HEK293T (cell line): Measurements from ENCODE around the gene DLG2.
"Not testable (repeated sequence)": the region's sequence is repeated elsewhere in the genome, so short reads cannot be mapped to it uniquely, and the experiment has no call there.

Experiments
- BHLHE40 ChIP-seq: fragments of 450-650 bp; IDR thresholded peaks from 2 replicates; pipeline ENCODE4 v1.6.1; 2016; ENCODE audit warnings: mild to moderate bottlenecking, moderate library complexity, borderline replicate concordance
- ELF4 ChIP-seq: fragments of 450-650 bp; IDR thresholded peaks from 2 replicates; pipeline ENCODE4 v1.6.1; 2017; ENCODE audit warnings: antibody characterized with exemption
- HDGF ChIP-seq: fragments of 450-650 bp; IDR thresholded peaks from 2 replicates; pipeline ENCODE4 v1.6.1; 2017; ENCODE audit warnings: antibody characterized with exemption, borderline replicate concordance
- LEF1 ChIP-seq: fragments of 450-650 bp; IDR thresholded peaks from 2 replicates; pipeline ENCODE4 v1.6.1; 2017; ENCODE audit warnings: mild to moderate bottlenecking, borderline replicate concordance
- SP1 ChIP-seq: fragments of 450-650 bp; IDR thresholded peaks from 2 replicates; pipeline ENCODE4 v1.6.1; 2017
- SUZ12 ChIP-seq: fragments of 450-650 bp; IDR thresholded peaks from 2 replicates; pipeline ENCODE4 v1.6.1; 2016; ENCODE audit warnings: mild to moderate bottlenecking
- TARDBP ChIP-seq: fragments of 450-650 bp; IDR thresholded peaks from 2 replicates; pipeline ENCODE4 v1.6.1; 2016

GRCh38 chr11:85349539-85349938 lies 277.6 kb downstream of the DLG2 start:
- not testable (repeated sequence) for TF ChIP-seq SUZ12, ELF4, TARDBP, LEF1, HDGF, BHLHE40, SP1
